Hepatocyte (in vitro differentiated cells): ENCODE measurements around the gene RRP12. TPM values are rescaled to one million over a fixed set of nuclear protein-coding genes. Genes with fewer than 3 reads are reported as not detected.
A peak's percentile ranks its signal among the peaks of the same experiment; 100 is the strongest.
"Not testable (repeated sequence)": the region's sequence is repeated elsewhere in the genome, so short reads cannot be mapped to it uniquely, and the experiment has no call there.

Experiments used
- DNase-seq: peaks from one replicate; pipeline ENCODE4 v3.0.0-alpha.2; 2016; ENCODE audit warnings: low spot score
- H2AFZ ChIP-seq: fragments of 200-600 bp; sonication (generic); 2 replicates; pipeline ENCODE4 v1.6.0; 2016; ENCODE audit warnings: antibody characterized with exemption, mild to moderate bottlenecking
- H3K27ac ChIP-seq: fragments of 200-600 bp; sonication (generic); 2 replicates; pipeline ENCODE4 v1.5.1; 2016; ENCODE audit warnings: mild to moderate bottlenecking
- H3K27me3 ChIP-seq: fragments of 200-600 bp; sonication (generic); 2 replicates; pipeline ENCODE4 v1.6.1; 2016
- H3K36me3 ChIP-seq: fragments of 200-600 bp; sonication (generic); replicated peaks from 2 replicates; pipeline ENCODE4 v1.5.1; 2016; ENCODE audit warnings: low read depth; ENCODE audit not compliant: insufficient read depth
- H3K4me1 ChIP-seq: fragments of 200-600 bp; sonication (generic); 2 replicates; pipeline ENCODE4 v1.5.1; 2016; ENCODE audit warnings: mild to moderate bottlenecking, moderate library complexity; ENCODE audit not compliant: insufficient read depth
- H3K4me2 ChIP-seq: fragments of 200-600 bp; sonication (generic); 2 replicates; pipeline ENCODE4 v1.6.0; 2016
- H3K4me3 ChIP-seq: fragments of 200-600 bp; sonication (generic); 2 replicates; pipeline ENCODE4 v1.5.1; 2016; ENCODE audit warnings: mild to moderate bottlenecking
- H3K79me2 ChIP-seq: fragments of 200-600 bp; sonication (generic); 2 replicates; pipeline ENCODE4 v1.6.0; 2017; ENCODE audit warnings: mild to moderate bottlenecking
- H3K9me2 ChIP-seq: fragments of 200-600 bp; sonication (generic); replicated peaks from 2 replicates; pipeline ENCODE4 v1.6.0; 2017; ENCODE audit warnings: mild to moderate bottlenecking; ENCODE audit not compliant: insufficient read depth
- H3K9me3 ChIP-seq: fragments of 200-600 bp; sonication (generic); 2 replicates; pipeline ENCODE4 v1.5.1; 2016; ENCODE audit warnings: low read depth, mild to moderate bottlenecking
- H4K20me1 ChIP-seq: fragments of 200-600 bp; sonication (generic); 2 replicates; pipeline ENCODE4 v1.6.0; 2016; ENCODE audit warnings: mild to moderate bottlenecking; ENCODE audit not compliant: insufficient read depth, poor library complexity, severe bottlenecking
- EZH2 ChIP-seq: fragments of 200-600 bp; sonication (generic); IDR thresholded peaks from 2 replicates; pipeline ENCODE4 v1.6.1; 2016; ENCODE audit warnings: antibody characterized with exemption, mild to moderate bottlenecking, borderline replicate concordance
- EZH2phosphoT487 ChIP-seq: fragments of 200-600 bp; sonication (generic); IDR thresholded peaks from one replicate; pipeline ENCODE4 v1.6.1; 2018; ENCODE audit warnings: antibody characterized with exemption, mild to moderate bottlenecking, low read depth, moderate library complexity; ENCODE audit not compliant: unreplicated experiment, severe bottlenecking
- WGBS: methylation state at CpG from one replicate; pipeline ENCODE4 v1.1.6; 2016; ENCODE audit warnings: low lambda C conversion rate; ENCODE audit errors: missing lambda C conversion rate; 5-methylcytosine and 5-hydroxymethylcytosine counted together
- polyA plus RNA-seq: library from polyadenylated mRNA; unstranded; fragments of >200 nt; fragmentation: Nextera tagmentation; extraction: Ambion mirVana; gene quantifications from 2 replicates; pipeline ENCODE4 v1.2.1, GENCODE V29; 2016
- total RNA-seq: library from RNA; depleted of rRNA; stranded (reverse); fragments of >200 nt; gene quantifications from 2 replicates; pipeline ENCODE4 v1.2.3, GENCODE V29; 2014
- TF ChIP-seq, protein P1 (sequence below): fragments of 200-600 bp; sonication (generic); IDR thresholded peaks from 2 replicates; pipeline ENCODE4 v1.5.1; 2016; ENCODE audit warnings: antibody characterized with exemption, mild to moderate bottlenecking; ENCODE audit not compliant: poor library complexity

RRP12 gene
- total and polyA plus RNA-seq, 2 experiments from 2014 or later: 10.6 to 20.6 TPM

GRCh38 chr10:97425964-97426775 lies 25.0 kb upstream of the RRP12 start, which contains the start of gene PGAM1:
Gene PGAM1, plus strand, starts transcription at chr10:97426191. Its CDS starts 117 bp downstream, at chr10:97426308.
- Histone ChIP-seq H3K4me1 (peaks cover 16% of the 10 kb centered on the region), H2AFZ (peak within 1 kb of the TSS; percentile 96), H4K20me1 (peaks cover 14% of the 10 kb centered on the region), H3K36me3 (no peaks in the 10 kb centered on the region), H3K4me3 (peak within 1 kb of the TSS; percentile 91), H3K4me2 (peak within 1 kb of the TSS; percentile 90), H3K9me3 (no peaks in the 10 kb centered on the region), H3K27me3 (no peaks in the 10 kb centered on the region), H3K27ac (peak within 1 kb of the TSS; percentile 94), H3K9me2 (no peaks in the 10 kb centered on the region), H3K79me2 (peaks cover 41% of the 10 kb centered on the region)
- TF ChIP-seq EZH2: no peak
- TF ChIP-seq EZH2phosphoT487: no peak
- TF ChIP-seq, protein P1, sequence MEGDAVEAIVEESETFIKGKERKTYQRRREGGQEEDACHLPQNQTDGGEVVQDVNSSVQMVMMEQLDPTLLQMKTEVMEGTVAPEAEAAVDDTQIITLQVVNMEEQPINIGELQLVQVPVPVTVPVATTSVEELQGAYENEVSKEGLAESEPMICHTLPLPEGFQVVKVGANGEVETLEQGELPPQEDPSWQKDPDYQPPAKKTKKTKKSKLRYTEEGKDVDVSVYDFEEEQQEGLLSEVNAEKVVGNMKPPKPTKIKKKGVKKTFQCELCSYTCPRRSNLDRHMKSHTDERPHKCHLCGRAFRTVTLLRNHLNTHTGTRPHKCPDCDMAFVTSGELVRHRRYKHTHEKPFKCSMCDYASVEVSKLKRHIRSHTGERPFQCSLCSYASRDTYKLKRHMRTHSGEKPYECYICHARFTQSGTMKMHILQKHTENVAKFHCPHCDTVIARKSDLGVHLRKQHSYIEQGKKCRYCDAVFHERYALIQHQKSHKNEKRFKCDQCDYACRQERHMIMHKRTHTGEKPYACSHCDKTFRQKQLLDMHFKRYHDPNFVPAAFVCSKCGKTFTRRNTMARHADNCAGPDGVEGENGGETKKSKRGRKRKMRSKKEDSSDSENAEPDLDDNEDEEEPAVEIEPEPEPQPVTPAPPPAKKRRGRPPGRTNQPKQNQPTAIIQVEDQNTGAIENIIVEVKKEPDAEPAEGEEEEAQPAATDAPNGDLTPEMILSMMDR: peak; percentile 88
- peak; percentile 97 for DNase-seq
- under 1% methylated on average over 72 of the region's 90 CpGs for WGBS

DNA sequence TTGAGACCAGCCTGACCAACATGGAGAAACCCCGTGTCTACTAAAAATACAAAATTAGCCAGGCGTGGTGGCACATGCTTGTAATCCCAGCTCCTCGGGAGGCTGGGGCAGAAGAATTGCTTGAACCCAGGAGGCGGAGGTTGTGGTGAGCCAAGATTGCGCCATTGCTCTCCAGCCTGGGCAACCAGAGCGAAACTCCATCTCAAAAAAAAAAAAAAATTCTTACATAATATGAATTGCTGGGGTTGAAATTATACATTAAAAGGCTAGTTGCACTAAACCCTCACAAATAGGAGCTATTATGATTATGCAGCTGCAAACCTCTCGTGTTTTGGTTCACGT lies 22.6 kb upstream of the RRP12 start:
- H4K20me1 ChIP-seq: peaks cover 12% of the 10 kb centered on the region
- not testable (repeated sequence) for H3K4me2 ChIP-seq, H3K4me3 ChIP-seq, H3K9me3 ChIP-seq, H3K27me3 ChIP-seq, H3K27ac ChIP-seq, DNase-seq, H3K9me2 ChIP-seq, H3K36me3 ChIP-seq, H2AFZ ChIP-seq
- 94% methylated on average over 8 of the region's 8 CpGs for WGBS
- H3K79me2 ChIP-seq: peaks cover 24% of the 10 kb centered on the region
- peaks cover 15% of the 10 kb centered on the region for H3K4me1 ChIP-seq

- no peak for DNase-seq
- Histone ChIP-seq H3K4me3 (no peak overlapping the region), H3K9me3 (no peaks in the 10 kb centered on the region), H3K79me2 (no peaks in the 10 kb centered on the region), H3K27ac (no peak overlapping the region), H3K4me1 (no peaks in the 10 kb centered on the region), H3K36me3 (no peaks in the 10 kb centered on the region), H3K9me2 (no peaks in the 10 kb centered on the region), H3K27me3 (no peaks in the 10 kb centered on the region), H2AFZ (no peak overlapping the region), H4K20me1 (no peaks in the 10 kb centered on the region), H3K4me2 (no peak overlapping the region)
- 87% methylated on average over 6 of the region's 6 CpGs for WGBS
- TF ChIP-seq, protein P1: no peak
- TF ChIP-seq EZH2 (no peak), EZH2phosphoT487 (no peak)
Observed at GRCh38 chr10:97416565-97416964, 15.4 kb upstream of the RRP12 start.

DNA sequence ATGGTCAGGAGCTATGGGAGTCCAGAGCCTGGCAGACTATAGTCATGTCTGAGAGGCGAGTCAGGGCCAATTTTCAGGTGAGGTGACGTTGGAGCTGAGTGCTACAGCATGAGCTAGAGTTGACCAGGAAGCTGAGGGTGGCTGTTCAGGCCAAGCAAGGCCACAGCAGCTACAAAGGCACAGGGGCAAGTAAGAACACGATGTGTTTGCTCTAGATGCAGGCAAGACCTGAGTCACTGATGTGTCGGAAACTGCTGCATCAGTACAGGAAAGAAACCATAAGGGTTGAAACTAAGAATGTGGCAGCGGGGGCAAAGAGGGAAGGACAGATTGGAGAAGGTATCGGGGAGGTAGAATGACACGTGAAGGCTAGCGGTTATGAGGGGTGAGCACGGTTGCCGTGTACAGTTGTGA lies 11.8 kb upstream of the RRP12 start:
- H3K4me1 ChIP-seq: no peaks in the 10 kb centered on the region
- no peaks in the 10 kb centered on the region for H4K20me1 ChIP-seq
- no peaks in the 10 kb centered on the region for H3K79me2 ChIP-seq
- no peak overlapping the region for H3K27ac ChIP-seq
- H3K9me2 ChIP-seq: no peaks in the 10 kb centered on the region
- H3K4me2 ChIP-seq: no peak overlapping the region
- WGBS: 90% methylated on average over 10 of the region's 10 CpGs
- no peaks in the 10 kb centered on the region for H3K27me3 ChIP-seq
- H2AFZ ChIP-seq: no peak overlapping the region
- no peaks in the 10 kb centered on the region for H3K36me3 ChIP-seq
- H3K9me3 ChIP-seq: no peaks in the 10 kb centered on the region
- no peak overlapping the region for H3K4me3 ChIP-seq
- DNase-seq: no peak
- TF ChIP-seq, protein P1: no peak
- TF ChIP-seq EZH2 (no peak), EZH2phosphoT487 (no peak)
